ENCODE data around the gene TEX35. TPM values are rescaled to one million over a fixed set of nuclear protein-coding genes. Genes with fewer than 3 reads are reported as not detected.

TEX35 gene
- total RNA-seq, 4 donors from 2014 or later = not detected

DNA sequence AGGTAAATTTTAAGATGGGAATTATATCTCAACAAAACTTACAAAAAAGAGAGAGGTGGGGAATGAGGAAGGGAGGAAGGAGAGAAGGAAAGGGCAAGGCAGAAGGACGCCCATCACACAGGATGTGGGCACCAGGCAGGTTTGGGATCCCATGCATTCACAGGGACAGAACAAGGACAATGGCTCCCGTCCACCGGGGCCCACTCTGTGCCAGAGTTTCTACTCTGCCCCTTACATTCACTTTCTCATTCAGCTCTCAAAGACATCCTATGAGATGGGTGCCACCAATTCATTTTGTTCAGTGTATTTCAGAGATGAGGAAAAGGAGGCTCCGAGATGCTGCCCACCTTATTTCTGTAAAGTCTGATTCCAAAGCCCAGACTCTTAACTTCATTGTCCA lies 23.5 kb upstream of the TEX35 start:
- Histone ChIP-seq H3K4me1 (no peaks in the 10 kb centered on the region), H3K36me3 (no peaks in the 10 kb centered on the region), H3K9me3 (no peaks in the 10 kb centered on the region), H3K27me3 (no peaks in the 10 kb centered on the region), H3K27ac (no peak overlapping the region), H3K4me3 (no peak overlapping the region)
- TF ChIP-seq, protein P1, sequence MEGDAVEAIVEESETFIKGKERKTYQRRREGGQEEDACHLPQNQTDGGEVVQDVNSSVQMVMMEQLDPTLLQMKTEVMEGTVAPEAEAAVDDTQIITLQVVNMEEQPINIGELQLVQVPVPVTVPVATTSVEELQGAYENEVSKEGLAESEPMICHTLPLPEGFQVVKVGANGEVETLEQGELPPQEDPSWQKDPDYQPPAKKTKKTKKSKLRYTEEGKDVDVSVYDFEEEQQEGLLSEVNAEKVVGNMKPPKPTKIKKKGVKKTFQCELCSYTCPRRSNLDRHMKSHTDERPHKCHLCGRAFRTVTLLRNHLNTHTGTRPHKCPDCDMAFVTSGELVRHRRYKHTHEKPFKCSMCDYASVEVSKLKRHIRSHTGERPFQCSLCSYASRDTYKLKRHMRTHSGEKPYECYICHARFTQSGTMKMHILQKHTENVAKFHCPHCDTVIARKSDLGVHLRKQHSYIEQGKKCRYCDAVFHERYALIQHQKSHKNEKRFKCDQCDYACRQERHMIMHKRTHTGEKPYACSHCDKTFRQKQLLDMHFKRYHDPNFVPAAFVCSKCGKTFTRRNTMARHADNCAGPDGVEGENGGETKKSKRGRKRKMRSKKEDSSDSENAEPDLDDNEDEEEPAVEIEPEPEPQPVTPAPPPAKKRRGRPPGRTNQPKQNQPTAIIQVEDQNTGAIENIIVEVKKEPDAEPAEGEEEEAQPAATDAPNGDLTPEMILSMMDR (IDR thresholded peaks at IDR 0.05) = no peak
- no peak for TF ChIP-seq POLR2A (IDR thresholded peaks at IDR 0.05)
- DNase-seq = no peak
- intact Hi-C loops (cut with DNase I; ENCODE audit: low total_unique reads) = no loop called here

GRCh38 chr1:178490136-178490535 lies 22.8 kb upstream of the TEX35 start:
- Histone ChIP-seq H3K27me3 (no peaks in the 10 kb centered on the region), H3K9me3 (no peaks in the 10 kb centered on the region), H3K4me3 (no peak overlapping the region), H3K27ac (no peak overlapping the region), H3K36me3 (no peaks in the 10 kb centered on the region), H3K4me1 (no peaks in the 10 kb centered on the region)
- DNase-seq = no peak
- TF ChIP-seq, protein P1 (IDR thresholded peaks at IDR 0.05) = no peak
- TF ChIP-seq POLR2A (IDR thresholded peaks at IDR 0.05) = no peak
- intact Hi-C loops (cut with DNase I; ENCODE audit: low total_unique reads) = no loop called here

- intact Hi-C loops (cut with DNase I; ENCODE audit: low total_unique reads) = no loop called here
- no peak for DNase-seq
- Histone ChIP-seq H3K4me1 (no peaks in the 10 kb centered on the region), H3K9me3 (no peaks in the 10 kb centered on the region), H3K4me3 (no peak overlapping the region), H3K36me3 (no peaks in the 10 kb centered on the region), H3K27me3 (no peaks in the 10 kb centered on the region), H3K27ac (no peak overlapping the region)
- TF ChIP-seq POLR2A (IDR thresholded peaks at IDR 0.05) = no peak
- TF ChIP-seq, protein P1 (IDR thresholded peaks at IDR 0.05) = no peak
These were observed 21.9 kb upstream of the TEX35 start for GRCh38 chr1:178490967-178491366.

DNA sequence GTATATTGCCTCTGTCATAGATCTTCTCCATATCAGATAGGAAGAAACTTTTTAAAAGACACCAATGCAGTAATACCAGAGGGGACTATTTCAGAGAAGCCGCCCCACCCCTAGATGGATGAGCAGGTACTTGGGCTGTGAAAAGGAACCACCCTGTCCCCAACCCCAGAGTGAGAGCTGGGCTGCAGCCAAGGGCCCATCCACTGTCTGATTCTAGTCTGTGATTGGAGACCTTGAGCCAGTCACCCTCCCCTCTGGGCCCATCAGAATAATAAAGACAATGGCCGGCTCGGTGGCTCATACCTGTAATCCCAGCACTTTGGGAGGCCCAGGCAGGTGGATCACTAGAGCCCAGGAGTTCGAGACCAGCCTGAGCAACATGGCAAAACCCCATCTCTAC lies 21.2 kb upstream of the TEX35 start:
- H3K4me3 ChIP-seq = no peak overlapping the region
- intact Hi-C loops (cut with DNase I; ENCODE audit: low total_unique reads) = no loop called here

DNA sequence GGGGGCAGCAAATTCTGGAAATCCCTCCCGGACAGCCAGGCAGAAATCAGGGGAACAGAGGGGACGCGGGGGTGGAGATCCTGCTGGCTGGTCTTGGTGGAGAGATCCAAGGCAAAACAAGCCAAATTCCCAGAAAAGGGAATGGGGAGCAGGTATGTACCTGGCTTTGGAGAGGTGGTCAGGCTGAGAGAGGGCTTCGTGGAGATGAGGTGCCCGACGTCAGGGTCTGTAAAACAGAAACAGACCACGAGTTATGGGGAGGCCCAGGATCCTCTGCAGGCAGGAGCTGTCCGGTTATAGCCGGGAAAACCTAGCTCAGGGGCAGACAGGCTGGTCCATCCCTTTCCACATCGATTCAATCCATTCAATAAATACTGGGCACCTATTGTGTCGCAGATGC lies 20.6 kb upstream of the TEX35 start:
- no peak overlapping the region for H3K4me3 ChIP-seq
- H3K36me3 ChIP-seq = no peaks in the 10 kb centered on the region
- H3K4me1 ChIP-seq = no peaks in the 10 kb centered on the region
- no peaks in the 10 kb centered on the region for H3K9me3 ChIP-seq
- DNase-seq = no peak
- intact Hi-C loops (cut with DNase I; ENCODE audit: low total_unique reads) = no loop called here
- TF ChIP-seq, protein P1 (IDR thresholded peaks at IDR 0.05) = no peak
- TF ChIP-seq POLR2A (IDR thresholded peaks at IDR 0.05) = no peak
- no peaks in the 10 kb centered on the region for H3K27me3 ChIP-seq
- H3K27ac ChIP-seq = no peak overlapping the region

More for the DNA sequence above, 21.2 kb upstream of the TEX35 start:
- no peak for TF ChIP-seq POLR2A (IDR thresholded peaks at IDR 0.05)
- TF ChIP-seq, protein P1 (IDR thresholded peaks at IDR 0.05) = no peak
- no peak for DNase-seq
- no peaks in the 10 kb centered on the region for H3K9me3 ChIP-seq
- H3K27me3 ChIP-seq = no peaks in the 10 kb centered on the region
- no peaks in the 10 kb centered on the region for H3K36me3 ChIP-seq
- H3K4me1 ChIP-seq = no peaks in the 10 kb centered on the region
- no peak overlapping the region for H3K27ac ChIP-seq

All from uterus (tissue), 4 donors.